Colonic mucosa (tissue), 4 donors: ENCODE data around the gene ERP27. TPM values are rescaled to one million over a fixed set of nuclear protein-coding genes. Genes with fewer than 3 reads are reported as not detected.

Experiments
- DNase-seq: peaks from one replicate; pipeline ENCODE4 v3.0.0-alpha.2; 2020
- H3K27ac ChIP-seq: fragments of 200-600 bp; one replicate; pipeline ENCODE4 v1.8.0; 2021
- H3K27me3 ChIP-seq: fragments of 200-600 bp; one replicate; pipeline ENCODE4 v1.8.0; 2021
- H3K36me3 ChIP-seq: fragments of 200-600 bp; one replicate; pipeline ENCODE4 v1.8.0; 2021
- H3K4me1 ChIP-seq: fragments of 200-600 bp; one replicate; pipeline ENCODE4 v1.8.0; 2021; ENCODE audit warnings: mild to moderate bottlenecking
- H3K4me3 ChIP-seq: fragments of 200-600 bp; one replicate; pipeline ENCODE4 v1.8.0; 2021
- H3K9ac ChIP-seq, 2 donors: one replicate each; pipeline ENCODE4 v1.7.0; 2013; ENCODE audit warnings: control low read depth in 2 of 2, low read depth in 2 of 2, low read length in 2 of 2
- H3K9me3 ChIP-seq: fragments of 200-600 bp; one replicate; pipeline ENCODE4 v1.8.0; 2021
- CTCF ChIP-seq: fragments of 200-600 bp; IDR thresholded peaks from one replicate; pipeline ENCODE4 v1.8.0; 2022; ENCODE audit warnings: antibody characterized with exemption, mild to moderate bottlenecking
- intact Hi-C: fragments of 100-400 bp; cut with DNase I; formaldehyde crosslinking; loops from one replicate; pipeline ENCODE4 v1.14.1; 2022
- total RNA-seq, 2 donors: library from RNA; stranded (reverse); fragmentation: NEBNext Ultra II Directional in 1 of 2; extraction: Animal tissue kit (Norgen Biotek cat#: 25700) in 1 of 2; gene quantifications; one replicate each; pipeline ENCODE4 v1.2.1, GENCODE V29; 2021
- donor health status: healthy.
- donor health status: DM: no; HTN: no; CAD: no.
- donor health status: DM: no; HTN: no; CAD: no.

Gene ERP27
- total RNA-seq, 2 donors from 2014 or later, result 0.52 to 2.1 TPM

- Histone ChIP-seq H3K36me3 (no peaks in the 10 kb centered on the region), H3K4me3 (no peak overlapping the region), H3K27me3 (no peaks in the 10 kb centered on the region), H3K27ac (no peak overlapping the region), H3K4me1 (no peaks in the 10 kb centered on the region), H3K9ac (no peak overlapping the region), H3K9me3 (no peaks in the 10 kb centered on the region)
- intact Hi-C loops, result no loop called here
- no peak for TF ChIP-seq CTCF
- no peak for DNase-seq
Observed at GRCh38 chr12:14915736-14916135, 22.6 kb downstream of the ERP27 start.

- TF ChIP-seq CTCF, result no peak
- DNase-seq, result no peak
Observed at GRCh38 chr12:14913381-14913781, 25.0 kb downstream of the ERP27 start.

GRCh38 chr12:14911131-14911530 is 27.2 kb downstream of the ERP27 start:
- DNase-seq, result no peak
- peak overlapping the region; percentile 36 for H3K27ac ChIP-seq
- intact Hi-C loops, result no loop called here

More at GRCh38 chr12:14913381-14913781, 25.0 kb downstream of the ERP27 start:
- Histone ChIP-seq H3K4me1 (no peaks in the 10 kb centered on the region), H3K4me3 (no peak overlapping the region), H3K27me3 (no peaks in the 10 kb centered on the region), H3K36me3 (no peaks in the 10 kb centered on the region), H3K9ac (no peak overlapping the region), H3K9me3 (no peaks in the 10 kb centered on the region), H3K27ac (no peak overlapping the region)
- intact Hi-C loops, result no loop called here

GRCh38 chr12:14910090-14910915 is 28.0 kb downstream of the ERP27 start:
- H3K36me3 ChIP-seq, result no peaks in the 10 kb centered on the region
- DNase-seq, result no peak
- intact Hi-C loops, result no loop called here
- no peak overlapping the region for H3K4me3 ChIP-seq
- TF ChIP-seq CTCF, result no peak
- no peak overlapping the region for H3K9ac ChIP-seq
- H3K4me1 ChIP-seq, result no peaks in the 10 kb centered on the region
- H3K27ac ChIP-seq, result peak overlapping the region; percentile 36
- H3K9me3 ChIP-seq, result no peaks in the 10 kb centered on the region
- H3K27me3 ChIP-seq, result no peaks in the 10 kb centered on the region

More at GRCh38 chr12:14911131-14911530, 27.2 kb downstream of the ERP27 start:
- no peak for TF ChIP-seq CTCF
- Histone ChIP-seq H3K4me1 (no peaks in the 10 kb centered on the region), H3K9ac (no peak overlapping the region), H3K4me3 (no peak overlapping the region), H3K9me3 (no peaks in the 10 kb centered on the region), H3K36me3 (no peaks in the 10 kb centered on the region), H3K27me3 (no peaks in the 10 kb centered on the region)

GRCh38 chr12:14907953-14908352 is 30.4 kb downstream of the ERP27 start:
- Histone ChIP-seq H3K9me3 (no peaks in the 10 kb centered on the region), H3K27ac (no peak overlapping the region), H3K9ac (no peak overlapping the region), H3K36me3 (no peaks in the 10 kb centered on the region), H3K4me1 (no peaks in the 10 kb centered on the region), H3K27me3 (no peaks in the 10 kb centered on the region), H3K4me3 (no peak overlapping the region)
- intact Hi-C loops, result no loop called here
- DNase-seq, result no peak
- no peak for TF ChIP-seq CTCF
